ENCODE measurements around the gene CERS6. TPM values are rescaled to one million over a fixed set of nuclear protein-coding genes. Genes with fewer than 3 reads are reported as not detected.
A peak's percentile ranks its signal among the peaks of the same experiment; 100 is the strongest.

Gene CERS6
- total RNA-seq, 4 donors from 2014 or later = 42.3 to 62.1 (median 50.6) TPM

DNA sequence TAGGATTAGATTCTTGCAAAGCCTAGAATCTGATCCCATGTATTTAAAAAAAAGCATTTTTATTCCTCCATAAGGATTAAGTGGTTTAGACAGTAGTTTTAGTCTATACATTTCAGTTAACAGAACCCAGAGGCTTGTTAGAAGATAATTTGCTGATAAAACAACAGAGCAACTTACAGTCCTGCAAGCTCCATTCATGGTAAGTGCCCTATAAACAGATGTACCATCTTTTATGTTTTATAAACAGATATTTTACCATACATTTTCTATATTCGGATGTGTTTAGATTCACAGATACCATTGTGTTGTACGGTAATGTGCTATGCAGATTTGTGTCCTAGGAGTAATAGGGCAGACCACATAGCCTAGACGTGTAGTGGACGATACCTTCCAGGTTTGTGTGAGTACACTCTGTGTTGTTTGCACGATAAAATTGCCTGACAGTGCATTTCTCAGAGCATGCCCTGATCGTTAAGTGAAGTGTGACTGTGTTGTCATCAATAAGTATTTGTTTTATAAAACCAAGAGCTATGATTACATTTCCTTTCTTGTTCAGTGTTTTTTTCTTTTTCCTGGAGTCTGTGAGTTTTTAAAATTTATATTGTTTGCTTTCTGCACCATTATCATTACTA lies 54.2 kb downstream of the CERS6 start:
- DNase-seq = no peak
- intact Hi-C loops (cut with DNase I; ENCODE audit: low total_unique reads) (no loop called here), in situ Hi-C loops (cut with MboI; ENCODE audit: low pct_ligation_motif_present in 1 of 4, low pct_unique_long_range_greater_than_20kb in 1 of 4, low sequenced_read_pairs in 3 of 4) (no loop called here)
- no peak for TF ChIP-seq CTCF (IDR thresholded peaks at IDR 0.05)
- no peak for TF ChIP-seq EP300 (IDR thresholded peaks at IDR 0.05; ENCODE audit: low read depth)
- no peak for TF ChIP-seq POLR2A (IDR thresholded peaks at IDR 0.05)
- TF ChIP-seq POLR2AphosphoS5 (IDR thresholded peaks at IDR 0.05) = no peak
- peaks cover 0 to 12% (median 3%) of the 10 kb centered on the region in 4 donors for H3K4me1 ChIP-seq
- no peak overlapping the region for H3K27ac ChIP-seq
- no peak overlapping the region for H3K4me3 ChIP-seq
- WGBS, 2 donors (ENCODE audit: low coverage in 1 of 2) = 39 to 64% methylated on average over 6 of the region's 6 CpGs
- no peaks in the 10 kb centered on the region for H3K9me3 ChIP-seq
- H3K27me3 ChIP-seq = no peaks in the 10 kb centered on the region
- H3K36me3 ChIP-seq = no peaks in the 10 kb centered on the region

DNA sequence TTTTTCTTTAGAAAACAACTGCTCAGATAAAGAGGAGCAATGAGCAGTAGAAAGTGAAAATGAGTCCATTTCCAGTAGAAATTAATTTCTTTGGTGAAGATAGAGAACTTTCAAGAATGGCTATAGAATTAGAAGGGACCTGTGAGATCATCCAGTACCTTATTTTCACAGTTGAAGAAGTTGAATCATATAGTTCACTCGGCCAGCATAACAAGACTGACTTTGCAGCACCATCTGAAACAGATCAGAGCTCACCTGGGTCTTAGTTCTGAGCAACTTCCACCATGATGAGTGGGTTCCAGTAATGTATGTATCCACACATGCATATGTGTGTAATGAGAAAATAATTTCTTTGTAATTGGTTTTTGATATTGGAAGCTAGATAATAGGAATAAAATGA lies 58.6 kb downstream of the CERS6 start:
- no peaks in the 10 kb centered on the region for H3K27me3 ChIP-seq
- intact Hi-C loops (cut with DNase I; ENCODE audit: low total_unique reads) = no loop called here
- peaks cover 0 to 25% (median 7%) of the 10 kb centered on the region in 4 donors for H3K4me1 ChIP-seq
- TF ChIP-seq CTCF (IDR thresholded peaks at IDR 0.05) (no peak), EP300 (IDR thresholded peaks at IDR 0.05; ENCODE audit: low read depth) (no peak), POLR2AphosphoS5 (IDR thresholded peaks at IDR 0.05) (no peak), POLR2A (IDR thresholded peaks at IDR 0.05) (no peak)
- H3K9me3 ChIP-seq = no peaks in the 10 kb centered on the region
- no peaks in the 10 kb centered on the region for H3K36me3 ChIP-seq
- 76% methylated on average over 1 of the region's 1 CpG; no CpG with 5 or more reads in 1 of the 2 donors for WGBS, 2 donors (ENCODE audit: low coverage in 1 of 2)
- H3K27ac ChIP-seq = no peak overlapping the region
- in situ Hi-C loops (cut with MboI; ENCODE audit: low pct_ligation_motif_present in 1 of 4, low pct_unique_long_range_greater_than_20kb in 1 of 4, low sequenced_read_pairs in 3 of 4) = no loop called here
- H3K4me3 ChIP-seq = no peak overlapping the region
- DNase-seq = no peak

DNA sequence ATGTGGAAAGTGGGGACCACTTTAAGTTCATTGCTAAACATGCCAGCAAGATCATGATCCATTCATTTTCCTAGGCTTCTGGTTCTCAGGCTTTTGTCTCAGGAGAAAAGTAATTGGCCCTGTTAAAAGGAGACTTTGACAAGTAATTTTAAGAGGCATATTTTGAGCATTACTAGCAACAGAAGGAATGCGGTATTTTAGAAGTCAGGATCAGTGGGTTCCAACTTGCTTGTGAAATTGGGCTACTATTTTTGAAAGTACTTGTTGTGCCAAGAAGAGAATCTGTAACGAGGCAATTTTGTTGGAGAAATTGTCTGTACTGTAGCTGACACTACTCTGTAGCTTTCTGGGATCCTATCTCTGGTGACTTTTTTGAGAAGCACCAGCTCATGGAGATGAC lies 59.4 kb downstream of the CERS6 start:
- no peak for TF ChIP-seq EP300 (IDR thresholded peaks at IDR 0.05; ENCODE audit: low read depth)
- peak in 2 of 3 donors; percentile 33 to 62 for TF ChIP-seq POLR2AphosphoS5 (IDR thresholded peaks at IDR 0.05)
- no peak for DNase-seq
- Histone ChIP-seq H3K4me3 (no peak overlapping the region), H3K36me3 (no peaks in the 10 kb centered on the region), H3K4me1 (peaks cover 0 to 23% (median 4%) of the 10 kb centered on the region in 4 donors), H3K9me3 (no peaks in the 10 kb centered on the region), H3K27me3 (no peaks in the 10 kb centered on the region), H3K27ac (no peak overlapping the region)
- in situ Hi-C loops (cut with MboI; ENCODE audit: low pct_ligation_motif_present in 1 of 4, low pct_unique_long_range_greater_than_20kb in 1 of 4, low sequenced_read_pairs in 3 of 4) = no loop called here
- intact Hi-C loops (cut with DNase I; ENCODE audit: low total_unique reads) = no loop called here
- 66 to 76% methylated on average over 2 of the region's 2 CpGs for WGBS, 2 donors (ENCODE audit: low coverage in 1 of 2)

DNA sequence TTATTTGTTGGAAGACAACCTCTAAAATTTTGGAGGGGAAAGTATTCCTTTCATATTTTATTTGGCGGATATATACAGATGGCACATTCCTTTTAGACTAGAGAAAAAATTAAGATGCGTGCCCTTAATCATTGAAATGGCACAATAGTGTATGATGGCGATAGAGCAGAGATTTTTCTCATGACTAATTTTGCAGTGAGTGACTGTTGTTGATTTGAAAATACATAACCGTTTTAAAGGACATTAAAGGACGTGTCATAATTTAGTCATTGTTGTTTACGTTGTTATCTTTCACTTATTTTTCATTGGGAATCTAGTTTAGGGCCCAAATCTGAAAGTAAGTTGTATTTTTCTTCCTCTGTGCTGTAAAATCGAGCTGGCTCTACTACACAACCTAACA lies 61.7 kb downstream of the CERS6 start:
- 65 to 77% methylated on average over 7 of the region's 7 CpGs for WGBS, 2 donors (ENCODE audit: low coverage in 1 of 2)
- Histone ChIP-seq H3K9me3 (no peaks in the 10 kb centered on the region), H3K36me3 (no peaks in the 10 kb centered on the region), H3K27me3 (no peaks in the 10 kb centered on the region), H3K4me1 (peaks cover 0 to 32% (median 12%) of the 10 kb centered on the region in 4 donors), H3K27ac (peak overlapping the region in 1 of 4 donors; percentile 2), H3K4me3 (no peak overlapping the region)
- TF ChIP-seq CTCF (IDR thresholded peaks at IDR 0.05) (no peak), POLR2AphosphoS5 (IDR thresholded peaks at IDR 0.05) (no peak), POLR2A (IDR thresholded peaks at IDR 0.05) (no peak), EP300 (IDR thresholded peaks at IDR 0.05; ENCODE audit: low read depth) (no peak)
- intact Hi-C loops (cut with DNase I; ENCODE audit: low total_unique reads) = no loop called here
- in situ Hi-C loops (cut with MboI; ENCODE audit: low pct_ligation_motif_present in 1 of 4, low pct_unique_long_range_greater_than_20kb in 1 of 4, low sequenced_read_pairs in 3 of 4) = no loop called here
- no peak for DNase-seq

Data from transverse colon (tissue), 4 donors.